GM19468 (cell line): ENCODE measurements around the gene KCNIP1.

Source experiments
- ATAC-seq: cut with Tn5 transposase; IDR thresholded peaks from one replicate; pipeline ENCODE4 v1.9.1; 2021; ENCODE audit warnings: mild to moderate bottlenecking, moderate library complexity, moderate number of reproducible peaks; ENCODE audit not compliant: unreplicated experiment; ENCODE audit errors: extremely low read depth

The KCNIP1 gene

DNA sequence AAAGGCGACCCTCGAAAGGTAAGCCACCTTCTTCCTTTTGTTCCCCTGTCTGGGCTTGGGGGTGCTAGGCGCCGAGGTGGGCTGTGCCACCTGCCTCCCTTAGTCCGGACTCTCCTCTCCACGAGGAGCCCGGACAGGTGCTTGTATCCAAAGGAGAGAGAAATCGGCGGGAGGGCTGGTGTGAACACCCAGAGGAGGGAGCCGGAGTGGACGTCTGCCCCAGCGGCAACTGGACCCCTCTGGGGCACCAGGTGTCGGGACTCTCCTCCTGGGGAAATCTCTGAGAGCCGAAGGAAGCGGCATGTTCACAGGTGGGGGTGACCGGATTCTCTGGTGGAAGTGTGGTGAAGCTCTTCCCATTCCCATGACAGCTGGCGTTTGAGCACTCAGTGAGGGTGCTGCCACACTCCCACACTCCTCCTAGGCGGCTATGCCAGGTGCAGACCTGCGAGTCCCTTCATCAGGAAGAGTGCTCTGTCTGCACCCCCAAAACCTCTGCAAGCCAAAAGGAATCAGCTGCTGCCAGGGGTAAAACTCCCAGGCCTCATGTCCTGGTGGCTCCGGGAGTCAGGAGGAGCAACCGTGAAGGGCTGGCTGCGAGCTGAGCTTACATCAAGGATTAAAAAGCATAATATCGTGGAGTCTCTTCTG lies 921 bp downstream of the KCNIP1 start:
- ATAC-seq: no peak

DNA sequence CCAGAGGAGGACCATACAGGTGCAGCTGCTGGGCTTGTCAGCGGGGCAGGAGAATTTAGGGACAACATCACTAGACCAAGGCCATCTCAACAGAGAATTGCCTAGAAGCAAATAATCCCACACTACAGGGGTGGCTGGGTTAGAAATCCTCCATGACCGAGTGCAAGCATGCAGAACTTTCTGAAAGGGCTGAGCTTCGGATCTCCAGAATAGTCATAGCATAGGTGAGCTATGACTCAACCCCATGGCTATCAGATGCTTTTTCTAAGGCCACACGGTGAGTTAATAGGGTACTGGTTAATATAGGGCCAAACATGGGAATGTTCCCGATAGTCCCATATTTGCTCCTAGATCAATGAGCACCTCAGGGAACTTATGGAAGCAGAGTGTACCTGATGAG lies 4.2 kb downstream of the KCNIP1 start:
- no peak for ATAC-seq

DNA sequence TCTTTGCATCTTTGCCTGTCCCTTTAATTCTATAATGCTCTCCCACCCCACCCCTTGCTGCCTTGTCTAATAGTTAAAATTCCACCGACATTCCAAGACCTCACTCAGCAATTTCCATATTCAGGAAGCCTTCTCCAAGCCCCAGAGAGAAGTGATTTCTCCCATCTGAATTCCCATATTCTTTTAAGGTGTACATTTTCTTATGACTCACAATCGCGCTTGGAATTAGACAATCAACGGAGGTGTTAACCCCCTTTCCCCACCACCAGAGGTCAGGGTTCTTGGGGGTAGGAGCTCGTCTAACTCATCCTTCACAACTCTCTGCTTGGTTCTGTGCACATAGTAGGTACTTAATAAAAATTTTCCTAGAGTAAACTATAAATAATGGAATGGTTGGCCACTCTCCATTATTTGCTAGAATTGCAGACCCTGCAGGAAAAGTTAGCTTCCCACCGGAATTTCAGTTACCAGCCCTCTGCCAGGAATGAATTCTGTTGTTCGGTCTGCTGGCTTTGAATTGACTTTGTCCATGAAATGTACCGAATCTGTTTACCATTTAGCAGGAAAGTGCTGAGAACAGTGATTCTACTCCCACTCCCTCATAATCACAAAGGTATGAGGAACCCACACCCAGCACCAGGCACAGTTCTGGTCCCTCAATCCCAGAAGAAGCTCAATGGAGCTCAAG lies 5.0 kb downstream of the KCNIP1 start:
- no peak for ATAC-seq

DNA sequence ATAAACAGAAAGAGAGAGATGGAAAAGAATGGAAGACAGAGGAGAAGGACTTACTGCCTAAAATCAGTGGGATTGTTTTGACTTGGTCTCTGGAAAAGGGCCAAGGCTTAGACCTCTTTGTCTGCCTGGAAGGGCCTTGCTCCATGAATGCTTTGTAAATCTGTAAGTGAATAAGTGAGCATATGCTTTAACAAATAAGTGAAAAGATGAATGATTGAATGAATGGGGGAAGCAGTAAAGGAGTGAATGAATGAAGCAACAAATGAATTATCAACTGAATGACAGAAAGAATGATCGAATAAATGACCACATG lies 5.5 kb downstream of the KCNIP1 start:
- no peak for ATAC-seq

DNA sequence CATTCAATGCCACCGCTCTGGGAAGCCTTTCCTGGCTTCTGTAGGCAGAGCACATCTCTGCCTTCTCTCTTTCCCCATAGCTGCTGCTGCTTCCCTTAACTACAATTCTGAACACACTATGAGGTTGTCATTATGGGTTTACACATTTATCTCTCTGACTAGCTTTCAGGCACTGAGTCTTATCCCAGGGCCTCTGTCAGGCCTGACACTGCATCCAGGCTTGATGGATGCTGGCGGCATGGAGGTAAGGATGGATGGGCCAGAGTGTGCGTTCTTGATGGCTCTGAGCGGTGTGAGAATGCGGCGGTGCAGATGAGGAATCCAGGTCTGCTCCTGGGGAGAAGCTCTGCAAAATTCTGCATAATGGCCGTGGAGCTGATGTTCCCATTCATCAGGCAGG lies 6.3 kb downstream of the KCNIP1 start:
- ATAC-seq: no peak

DNA sequence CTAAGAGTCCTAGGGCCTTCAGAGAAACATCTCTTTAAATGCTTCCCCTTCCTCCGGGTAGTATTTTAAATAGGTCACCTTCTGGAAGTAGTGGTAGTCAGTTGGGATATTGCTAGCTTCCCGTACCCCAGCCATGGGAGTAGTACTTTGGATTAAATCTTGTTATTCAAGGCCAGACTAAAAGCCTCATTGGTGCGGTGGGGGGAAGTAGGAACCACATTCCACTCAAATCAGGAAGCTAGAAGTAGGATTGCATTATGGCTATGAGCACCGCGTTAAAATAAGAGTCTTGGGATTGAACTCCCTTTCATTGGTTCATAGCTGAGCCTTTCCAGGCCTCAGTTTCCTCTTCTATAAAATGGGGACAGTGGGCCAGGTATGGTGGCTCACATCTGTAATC lies 6.7 kb downstream of the KCNIP1 start:
- ATAC-seq: no peak

DNA sequence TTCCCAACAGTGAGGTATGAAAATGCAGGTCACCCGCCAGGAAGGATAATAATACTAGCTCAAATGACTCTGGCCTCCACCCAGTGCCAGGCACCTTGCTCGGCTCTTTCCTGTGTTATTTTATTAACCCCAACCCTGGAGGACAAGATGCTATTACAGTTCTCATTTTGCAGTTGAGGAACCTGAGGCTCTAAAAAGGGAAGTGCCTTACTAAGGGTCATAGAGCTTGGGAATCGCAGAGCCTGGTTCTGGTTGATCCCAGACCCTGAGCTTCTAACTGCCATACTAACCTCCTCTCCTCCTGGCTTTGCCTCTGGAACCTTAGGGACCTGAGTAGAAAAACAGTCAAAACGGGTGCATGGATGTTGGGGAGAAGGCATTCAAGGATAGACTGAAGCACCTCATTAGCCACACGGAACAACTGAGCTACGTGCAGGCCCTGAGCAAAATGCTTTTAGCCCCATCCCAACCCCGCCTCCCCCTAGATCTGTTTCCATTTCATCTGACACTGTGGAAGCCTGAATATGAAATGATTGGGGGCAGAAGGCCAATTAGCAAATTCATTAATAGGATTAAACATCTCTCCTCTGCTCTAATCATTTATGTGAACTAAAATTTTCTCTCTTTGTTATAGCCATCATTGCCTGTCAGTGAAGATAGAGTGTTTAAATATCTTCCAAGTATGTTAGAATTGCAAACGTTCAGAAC lies 7.9 kb downstream of the KCNIP1 start:
- no peak for ATAC-seq

DNA sequence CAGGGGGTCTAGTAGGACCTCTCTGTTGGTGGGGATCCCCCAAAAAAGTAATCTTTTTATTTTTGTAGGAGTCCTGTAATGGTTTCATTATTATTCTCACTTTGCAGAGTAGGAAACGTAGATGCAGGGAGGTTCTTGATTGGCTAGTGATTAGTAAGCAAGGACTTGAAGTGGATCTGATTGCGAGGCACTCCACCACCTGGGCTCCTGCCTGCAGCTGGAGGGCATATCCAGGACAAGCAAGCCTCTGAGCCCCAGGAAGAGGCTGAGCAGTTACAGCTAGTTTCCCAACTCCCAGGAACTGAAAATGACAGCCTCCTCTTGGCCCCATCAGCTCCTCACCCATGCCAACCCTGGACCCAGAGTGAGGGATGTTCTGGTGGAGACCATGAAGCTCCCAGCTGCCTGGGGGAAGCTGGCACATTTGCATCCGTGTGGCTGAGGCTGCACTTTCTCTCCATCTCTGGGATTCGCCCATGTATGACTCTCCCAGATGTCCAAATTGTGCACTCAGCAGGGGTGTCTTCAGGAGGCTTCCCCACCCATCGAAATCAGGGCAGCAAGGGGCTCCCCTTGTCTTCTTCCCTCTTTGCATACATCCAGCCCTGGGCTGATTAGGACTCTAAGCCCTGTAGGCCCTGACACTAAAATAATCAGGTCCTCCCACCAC lies 10.2 kb downstream of the KCNIP1 start:
- no peak for ATAC-seq

DNA sequence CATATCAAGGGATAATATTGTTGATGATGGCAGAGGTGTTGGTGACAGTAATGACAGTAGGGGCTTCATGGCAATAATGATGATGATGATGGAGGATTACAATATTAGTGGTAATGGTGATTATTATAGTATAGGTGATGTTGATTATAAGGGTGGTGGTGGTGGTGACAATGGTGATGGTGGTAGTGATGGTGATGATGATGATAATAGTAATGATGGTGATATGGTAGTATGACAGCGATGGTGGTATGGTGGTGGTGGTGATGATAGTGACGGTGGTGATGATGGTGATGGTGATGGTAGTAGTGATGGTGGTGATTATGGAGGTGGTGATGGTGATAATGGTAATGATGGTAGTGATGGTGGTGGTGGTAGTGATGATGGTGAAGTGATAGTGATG lies 13.6 kb downstream of the KCNIP1 start:
- ATAC-seq: no peak

DNA sequence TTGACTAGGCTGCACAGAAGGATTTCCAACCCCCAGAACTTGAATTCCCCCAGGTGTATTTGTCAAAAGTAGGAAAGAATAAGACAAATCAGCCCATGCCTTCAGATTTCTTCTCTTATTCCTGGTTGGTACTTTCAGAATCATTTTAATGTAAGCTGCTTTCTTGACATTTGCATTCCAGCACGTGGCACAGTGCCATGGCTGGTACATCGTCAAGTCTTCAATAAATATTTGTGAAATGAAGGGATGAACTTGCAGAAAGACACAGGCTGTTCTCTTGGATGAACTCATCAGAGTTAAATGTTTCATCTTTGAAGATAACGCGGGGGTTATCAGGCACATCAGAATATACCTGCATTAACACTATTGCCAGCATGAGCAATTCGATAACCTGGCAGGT lies 14.5 kb downstream of the KCNIP1 start:
- ATAC-seq: no peak

DNA sequence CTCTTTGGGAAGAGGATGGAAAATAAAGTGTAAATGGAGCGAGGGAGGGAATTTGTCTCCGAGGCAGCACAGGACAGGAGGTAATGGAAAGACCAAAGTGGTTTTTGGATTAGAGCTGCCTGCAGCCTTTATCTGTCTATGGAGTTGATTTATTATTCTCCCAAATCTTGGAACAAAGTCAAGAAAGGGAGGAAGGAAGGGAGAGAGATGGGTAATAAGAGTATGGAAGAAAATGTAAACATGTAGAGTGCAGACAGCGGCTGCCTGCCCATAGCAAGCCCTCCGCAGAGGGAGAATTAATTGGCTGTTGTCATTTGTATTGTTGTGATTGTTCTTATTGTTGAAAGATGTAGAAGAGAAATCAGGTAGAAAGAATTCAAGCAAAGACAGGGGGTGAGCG lies 15.7 kb downstream of the KCNIP1 start:
- ATAC-seq: no peak

DNA sequence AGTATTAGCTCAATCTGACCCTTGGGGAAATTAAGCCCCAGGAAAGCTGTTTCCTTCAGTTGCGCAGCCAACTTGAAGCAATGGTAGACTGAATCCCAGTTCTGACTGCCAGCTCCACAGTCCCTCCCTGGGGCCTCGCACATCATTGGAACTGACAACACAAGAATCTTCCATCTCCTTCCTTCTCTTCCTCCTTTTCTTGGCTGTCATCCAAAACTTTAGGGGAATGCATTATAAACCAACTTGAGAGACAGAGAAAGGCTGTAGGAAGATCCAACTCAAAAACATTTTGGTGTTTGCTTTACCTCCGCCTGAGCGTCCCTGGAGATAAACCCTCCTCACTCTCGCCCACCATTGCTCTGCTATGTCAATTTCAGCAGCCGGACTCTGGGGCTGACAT lies 16.6 kb downstream of the KCNIP1 start:
- ATAC-seq: no peak

DNA sequence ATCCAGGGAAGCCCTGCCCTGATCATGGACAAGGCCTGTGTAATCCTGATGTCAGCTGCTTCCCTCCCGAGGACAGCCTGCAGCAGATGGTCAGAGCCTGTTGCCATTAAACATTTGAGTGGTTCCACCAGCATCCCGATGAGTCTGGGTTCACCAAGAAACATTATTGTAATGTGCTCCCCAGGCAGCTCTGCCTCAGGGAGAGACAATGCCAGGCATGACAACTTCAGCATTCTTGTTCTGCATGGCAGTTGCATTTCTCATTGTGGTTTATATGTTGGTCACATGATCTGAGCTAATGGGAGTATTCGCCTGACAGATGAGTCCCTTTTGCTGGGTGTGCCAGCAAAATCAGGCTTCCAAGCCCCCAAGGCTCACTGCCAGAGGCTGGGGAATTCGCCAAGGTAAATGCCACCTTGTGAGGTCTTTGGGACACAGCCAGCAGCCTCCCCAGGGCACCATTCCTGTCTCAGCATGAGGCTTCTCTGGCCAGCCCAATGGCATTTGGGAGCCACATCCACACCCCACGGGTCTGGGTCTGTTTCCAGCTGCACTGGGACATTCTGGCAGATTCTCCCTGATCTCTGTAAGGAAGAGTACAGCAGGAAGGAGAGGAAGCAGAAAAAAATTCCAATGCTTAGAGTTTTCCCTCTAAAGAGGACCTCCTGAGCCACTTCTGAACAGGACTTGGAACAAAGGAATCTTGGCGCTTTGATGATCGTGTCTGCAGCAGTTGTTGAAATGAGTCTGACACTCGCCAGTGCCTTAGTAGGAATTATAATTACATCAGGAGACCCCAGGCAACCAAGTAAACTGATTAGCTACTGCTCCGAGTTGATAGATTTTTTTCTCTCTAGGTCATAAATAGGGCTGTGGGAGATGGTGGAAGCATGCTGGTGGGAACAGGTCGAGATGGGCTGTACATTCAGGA lies 18.7 kb downstream of the KCNIP1 start:
- no peak for ATAC-seq

DNA sequence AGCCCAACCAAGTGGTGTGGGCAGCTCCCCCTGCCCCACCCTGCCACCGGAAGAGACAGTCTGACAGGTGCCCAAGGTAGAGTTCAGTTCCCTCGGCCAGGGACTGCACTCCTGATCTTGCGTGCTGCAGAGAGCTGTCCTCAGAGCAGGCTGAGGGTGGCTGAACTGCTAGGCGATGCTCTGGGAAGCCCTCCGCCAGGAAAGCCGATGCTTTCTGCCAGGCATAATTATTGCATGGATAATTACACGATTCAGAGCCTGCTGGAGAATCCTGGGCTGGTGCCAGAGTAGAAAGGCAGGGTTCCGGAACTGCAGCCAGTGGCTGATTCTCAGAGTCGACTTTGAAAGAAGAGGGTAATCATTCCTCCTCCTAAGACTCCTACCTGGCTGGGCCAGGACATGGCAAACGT lies 19.3 kb downstream of the KCNIP1 start:
- no peak for ATAC-seq

DNA sequence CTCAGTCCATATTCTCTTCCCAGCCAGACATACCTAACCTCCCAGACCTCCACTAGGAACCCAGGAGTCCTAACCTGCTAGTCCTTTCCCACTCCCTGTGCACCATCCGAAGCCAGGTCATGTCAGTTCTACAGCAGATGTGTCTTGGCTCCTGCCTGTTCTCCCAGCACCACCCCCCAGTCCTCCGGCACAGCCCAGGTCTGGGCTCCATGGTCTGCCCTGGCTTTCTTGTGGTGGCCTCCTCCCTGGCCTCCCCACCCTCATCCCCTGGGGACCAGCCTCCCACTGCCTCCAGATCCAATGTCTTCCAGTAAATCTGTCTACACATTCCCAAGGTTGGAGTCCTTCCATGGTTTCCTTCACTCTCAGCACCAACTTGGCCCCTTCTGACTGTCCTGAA lies 20.0 kb downstream of the KCNIP1 start:
- no peak for ATAC-seq

DNA sequence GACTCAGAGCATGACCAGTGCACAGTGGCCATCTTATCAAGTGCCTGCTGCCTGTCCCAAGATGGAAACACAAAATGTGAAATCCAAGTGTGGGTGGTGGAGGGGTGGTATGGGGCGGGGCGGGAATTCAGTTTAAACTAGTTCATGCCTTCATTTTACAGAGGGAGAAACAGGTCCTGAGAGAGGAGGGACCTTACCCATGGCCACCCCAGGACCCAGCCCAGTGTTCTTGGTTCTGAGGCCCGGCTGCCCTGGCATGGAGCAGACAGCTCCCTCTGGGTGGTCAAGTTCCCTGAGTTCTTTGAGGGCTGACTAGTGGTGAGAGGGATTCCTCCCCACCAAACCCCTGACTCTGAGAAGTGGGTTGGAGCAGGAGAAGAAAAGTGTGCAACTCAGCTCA lies 20.8 kb downstream of the KCNIP1 start:
- no peak for ATAC-seq

DNA sequence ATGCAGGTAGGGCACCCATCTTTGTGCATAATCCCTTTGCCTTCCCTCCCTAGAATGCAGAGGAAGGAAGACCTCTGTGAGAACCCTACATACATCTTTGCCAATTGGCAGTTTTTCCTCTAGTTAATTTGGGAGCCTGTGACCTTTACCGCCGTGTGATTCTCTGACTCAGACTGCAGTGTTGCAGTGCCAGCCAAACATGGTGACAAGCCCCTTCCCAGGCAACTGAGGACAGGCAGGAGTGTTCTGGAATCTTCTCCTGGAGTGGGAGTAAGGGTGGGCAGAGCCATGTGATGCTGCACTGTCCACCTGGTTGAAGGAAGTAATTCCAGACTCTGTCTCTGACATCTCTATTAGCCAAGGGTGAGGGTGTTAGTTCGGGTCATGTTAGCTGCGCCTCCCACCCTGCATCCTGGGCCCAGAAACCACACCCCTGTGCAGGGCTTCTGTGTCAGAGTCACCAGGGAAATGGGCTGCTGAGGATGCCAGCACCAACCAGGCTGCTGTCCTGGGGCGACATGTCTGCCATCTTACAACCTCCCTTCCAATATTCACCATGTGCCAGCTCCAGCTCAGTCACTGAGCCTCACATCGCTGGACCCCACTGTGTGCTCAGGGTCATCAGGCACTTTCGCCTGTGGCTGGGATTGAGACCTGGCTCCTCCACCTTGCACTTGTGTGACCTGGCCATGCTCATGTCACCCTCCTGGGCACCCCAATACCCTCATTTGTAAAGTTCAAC lies 21.8 kb downstream of the KCNIP1 start:
- no peak for ATAC-seq

DNA sequence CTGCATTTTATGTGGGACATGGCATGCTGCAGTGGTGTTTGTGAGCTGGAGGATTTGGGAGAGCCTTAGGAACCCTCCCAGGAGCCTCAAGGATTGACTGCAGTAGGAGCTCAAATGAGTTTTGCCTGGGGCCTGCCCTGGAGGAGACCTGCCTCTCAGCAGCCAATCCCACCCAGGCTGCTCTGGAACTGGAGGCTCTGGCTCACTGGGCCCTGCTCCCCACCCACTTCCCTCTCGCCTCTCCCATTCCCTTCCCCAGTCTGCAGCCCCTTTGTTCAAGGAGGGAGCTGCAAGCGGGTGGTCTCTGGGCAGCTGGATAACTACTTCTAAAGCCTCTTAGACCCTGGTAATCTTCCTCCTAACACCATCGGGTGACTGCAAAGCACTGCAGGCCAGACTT lies 24.2 kb downstream of the KCNIP1 start:
- no peak for ATAC-seq

DNA sequence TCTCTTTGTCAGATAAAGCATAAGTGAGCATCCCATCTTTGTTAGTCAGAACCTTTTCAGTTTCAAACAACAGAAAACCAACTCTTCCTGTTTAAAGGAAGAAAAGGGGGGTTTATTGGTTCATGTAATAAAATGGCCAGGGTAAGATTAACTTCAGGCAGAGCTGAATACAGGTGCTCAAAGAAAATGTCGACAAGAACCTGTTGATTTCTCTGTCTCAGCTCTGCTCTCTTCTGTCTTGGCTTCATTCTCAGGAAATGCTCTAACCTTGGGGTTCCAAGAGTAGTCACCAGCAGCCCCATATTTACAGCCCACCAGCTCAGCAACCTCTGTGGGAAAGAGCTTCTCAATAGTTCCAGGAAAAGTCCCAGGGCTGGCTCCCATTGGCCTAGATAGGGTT lies 25.2 kb downstream of the KCNIP1 start:
- ATAC-seq: no peak

DNA sequence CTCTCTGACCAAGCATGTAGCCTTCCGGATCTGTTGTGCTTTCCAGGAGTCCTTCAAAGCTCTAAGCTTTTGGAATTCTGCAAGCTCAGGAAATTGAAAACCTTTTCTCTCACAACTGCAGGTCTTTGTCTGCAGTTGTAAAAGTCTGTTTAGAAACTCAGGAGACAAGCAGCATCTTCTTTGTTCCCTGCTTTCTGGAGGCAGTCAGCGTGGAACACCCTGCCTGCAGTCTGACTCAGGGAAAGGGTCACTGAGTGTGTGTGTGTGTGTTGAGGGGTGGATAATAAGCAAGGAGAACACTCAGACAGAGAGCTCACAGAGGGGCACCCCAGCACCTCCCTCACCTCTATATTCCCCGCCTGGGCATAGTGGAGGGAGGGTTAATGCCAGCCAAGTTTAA lies 29.1 kb downstream of the KCNIP1 start:
- no peak for ATAC-seq
